GM21619 (cell line): Measurements from ENCODE around the gene ADAP1.

Experiments
- ATAC-seq: cut with Tn5 transposase; IDR thresholded peaks from one replicate; pipeline ENCODE4 v1.9.1; 2021; ENCODE audit not compliant: unreplicated experiment

ADAP1 gene

GRCh38 chr7:896346-897075 lies 58.0 kb downstream of the ADAP1 start:
- ATAC-seq: no peak

GRCh38 chr7:895451-896052 lies 58.9 kb downstream of the ADAP1 start:
- ATAC-seq: no peak

- no peak for ATAC-seq
Observed at GRCh38 chr7:894927-895450, 59.5 kb downstream of the ADAP1 start.

GRCh38 chr7:894164-894867 lies 60.2 kb downstream of the ADAP1 start:
- no peak for ATAC-seq

GRCh38 chr7:893686-894085 lies 60.8 kb downstream of the ADAP1 start:
- no peak for ATAC-seq

GRCh38 chr7:892648-893593 lies 61.6 kb downstream of the ADAP1 start:
- no peak for ATAC-seq

- ATAC-seq: no peak
Observed at GRCh38 chr7:891805-892204, 62.7 kb downstream of the ADAP1 start.

- ATAC-seq: no peak
Observed at GRCh38 chr7:891291-891690, 63.2 kb downstream of the ADAP1 start.

- ATAC-seq: no peak
Observed at GRCh38 chr7:890868-891267, 63.6 kb downstream of the ADAP1 start.

- no peak for ATAC-seq
Observed at GRCh38 chr7:889391-889790, 65.1 kb downstream of the ADAP1 start.

GRCh38 chr7:889025-889390 lies 65.5 kb downstream of the ADAP1 start:
- ATAC-seq: no peak

GRCh38 chr7:888081-889024 lies 66.1 kb downstream of the ADAP1 start:
- ATAC-seq: no peak

- ATAC-seq: no peak
Observed at GRCh38 chr7:887488-887820, 67.0 kb downstream of the ADAP1 start.

GRCh38 chr7:886626-887487 lies 67.6 kb downstream of the ADAP1 start:
- no peak for ATAC-seq

- no peak for ATAC-seq
Observed at GRCh38 chr7:885893-886625, 68.4 kb downstream of the ADAP1 start.

- no peak for ATAC-seq
Observed at GRCh38 chr7:885261-885892, 69.1 kb downstream of the ADAP1 start.

- no peak for ATAC-seq
Observed at GRCh38 chr7:884191-885003, 70.1 kb downstream of the ADAP1 start.
